Neural progenitor cell (in vitro differentiated cells): ENCODE measurements around the gene RNF157. TPM values are rescaled to one million over a fixed set of nuclear protein-coding genes. Genes with fewer than 3 reads are reported as not detected.

ENCODE experiments used
- DNase-seq: peaks from one replicate; pipeline ENCODE4 v3.0.0-alpha.2; 2016; ENCODE audit warnings: low spot score
- H2AFZ ChIP-seq: fragments of 200-600 bp; sonication (generic); replicated peaks from 2 replicates; pipeline ENCODE4 v1.6.1; 2016; ENCODE audit warnings: antibody characterized with exemption
- H3F3A ChIP-seq: fragments of 200-600 bp; sonication (generic); 2 replicates; pipeline ENCODE4 v1.6.1; 2016; ENCODE audit warnings: antibody characterized with exemption, low read depth
- H3K27ac ChIP-seq: fragments of 200-600 bp; sonication (generic); 2 replicates; pipeline ENCODE4 v1.5.1; 2016; ENCODE audit warnings: mild to moderate bottlenecking
- H3K27me3 ChIP-seq: fragments of 200-600 bp; sonication (generic); 2 replicates; pipeline ENCODE4 v1.6.1; 2016; ENCODE audit warnings: mild to moderate bottlenecking, moderate library complexity
- H3K36me3 ChIP-seq: fragments of 200-600 bp; sonication (generic); 2 replicates; pipeline ENCODE4 v1.5.1; 2016
- H3K4me1 ChIP-seq: fragments of 200-600 bp; sonication (generic); 2 replicates; pipeline ENCODE4 v1.6.1; 2016; ENCODE audit warnings: mixed run types
- H3K4me2 ChIP-seq: fragments of 200-600 bp; sonication (generic); 2 replicates; pipeline ENCODE4 v1.6.1; 2016
- H3K4me3 ChIP-seq: fragments of 200-600 bp; sonication (generic); 2 replicates; pipeline ENCODE4 v1.5.1; 2016
- H3K79me2 ChIP-seq: fragments of 200-600 bp; sonication (generic); 2 replicates; pipeline ENCODE4 v1.6.1; 2016; ENCODE audit warnings: low read depth
- H3K9ac ChIP-seq: fragments of 200-600 bp; sonication (generic); 2 replicates; pipeline ENCODE4 v1.6.1; 2016
- H3K9me3 ChIP-seq: fragments of 200-600 bp; sonication (generic); 2 replicates; pipeline ENCODE4 v1.5.1; 2016; ENCODE audit warnings: low read depth
- H4K20me1 ChIP-seq: fragments of 200-600 bp; sonication (generic); 2 replicates; pipeline ENCODE4 v1.6.1; 2016; ENCODE audit warnings: low read depth
- H3K27ac Mint-ChIP-seq: 3 replicates; pipeline ENCODE4 v1.8.0; 2021; ENCODE audit warnings: mixed read lengths
- H3K27me3 Mint-ChIP-seq: 2 replicates; pipeline ENCODE4 v1.8.0; 2022; ENCODE audit warnings: low read depth, mild to moderate bottlenecking, inconsistent platforms, moderate library complexity, mixed read lengths; ENCODE audit not compliant: insufficient read depth
- H3K36me3 Mint-ChIP-seq: 3 replicates; pipeline ENCODE4 v1.8.0; 2021; ENCODE audit warnings: mixed read lengths
- H3K4me1 Mint-ChIP-seq: 3 replicates; pipeline ENCODE4 v1.8.0; 2021; ENCODE audit warnings: mixed read lengths
- H3K4me3 Mint-ChIP-seq: 3 replicates; pipeline ENCODE4 v1.8.0; 2021; ENCODE audit warnings: mild to moderate bottlenecking, moderate library complexity, mixed read lengths
- H3K9me3 Mint-ChIP-seq: 3 replicates; pipeline ENCODE4 v1.8.0; 2020; ENCODE audit warnings: mixed read lengths
- CTCF ChIP-seq: fragments of 200-600 bp; sonication (generic); IDR thresholded peaks from 2 replicates; pipeline ENCODE4 v1.5.1; 2017; ENCODE audit warnings: antibody characterized with exemption, mild to moderate bottlenecking
- EZH2 ChIP-seq: fragments of 200-600 bp; sonication (generic); IDR thresholded peaks from 2 replicates; pipeline ENCODE4 v1.6.1; 2017; ENCODE audit warnings: antibody characterized with exemption, mild to moderate bottlenecking, moderate library complexity
- EZH2phosphoT487 ChIP-seq: fragments of 200-600 bp; sonication (generic); IDR thresholded peaks from 2 replicates; pipeline ENCODE4 v1.6.1; 2017; ENCODE audit warnings: antibody characterized with exemption
- total RNA-seq: library from RNA; depleted of rRNA; stranded (reverse); fragments of >200 nt; gene quantifications from 2 replicates; pipeline ENCODE4 v1.2.3, GENCODE V29; 2015; ENCODE audit warnings: low replicate concordance

The RNF157 gene
- total RNA-seq, 1 donor from 2014 or later: 21.0 TPM

- DNase-seq: no peak
- H3K27me3 Mint-ChIP-seq: peaks cover 11% of the 10 kb centered on the region
- H3K4me1 ChIP-seq: peaks cover 31% of the 10 kb centered on the region
- H3K9ac ChIP-seq: no peak overlapping the region
- no peaks in the 10 kb centered on the region for H3K9me3 ChIP-seq
- no peaks in the 10 kb centered on the region for H3K27me3 ChIP-seq
- peaks cover 22% of the 10 kb centered on the region for H3F3A ChIP-seq
- H4K20me1 ChIP-seq: no peaks in the 10 kb centered on the region
- H3K4me3 ChIP-seq: no peak overlapping the region
- H3K36me3 Mint-ChIP-seq: peaks cover 2% of the 10 kb centered on the region
- H3K4me1 Mint-ChIP-seq: peaks cover 44% of the 10 kb centered on the region
- H2AFZ ChIP-seq: no peak overlapping the region
- H3K36me3 ChIP-seq: no peaks in the 10 kb centered on the region
- no peaks in the 10 kb centered on the region for H3K9me3 Mint-ChIP-seq
- H3K27ac ChIP-seq: no peak overlapping the region
- TF ChIP-seq CTCF (no peak), EZH2phosphoT487 (no peak), EZH2 (no peak)
- no peak overlapping the region for H3K4me2 ChIP-seq
- no peak overlapping the region for H3K4me3 Mint-ChIP-seq
- H3K79me2 ChIP-seq: peaks cover 25% of the 10 kb centered on the region
- H3K27ac Mint-ChIP-seq: peak overlapping the region; percentile 55
These were observed 22.5 kb upstream of the RNF157 start for GRCh38 chr17:76262732-76263344.

GRCh38 chr17:76261421-76262215 lies 21.3 kb upstream of the RNF157 start:
- Histone ChIP-seq H3K79me2 (peaks cover 13% of the 10 kb centered on the region), H3F3A (peaks cover 22% of the 10 kb centered on the region), H3K36me3 (no peaks in the 10 kb centered on the region), H3K4me2 (no peak overlapping the region), H4K20me1 (no peaks in the 10 kb centered on the region), H3K9ac (no peak overlapping the region), H2AFZ (peak overlapping the region; percentile 73), H3K4me1 (peaks cover 23% of the 10 kb centered on the region), H3K4me3 (no peak overlapping the region), H3K9me3 (no peaks in the 10 kb centered on the region), H3K27me3 (no peaks in the 10 kb centered on the region), H3K27ac (no peak overlapping the region)
- no peak overlapping the region for H3K4me3 Mint-ChIP-seq
- TF ChIP-seq EZH2 (no peak), CTCF (no peak), EZH2phosphoT487 (no peak)
- H3K27ac Mint-ChIP-seq: no peak overlapping the region
- H3K27me3 Mint-ChIP-seq: peaks cover 10% of the 10 kb centered on the region
- H3K4me1 Mint-ChIP-seq: peaks cover 36% of the 10 kb centered on the region
- DNase-seq: no peak
- no peaks in the 10 kb centered on the region for H3K9me3 Mint-ChIP-seq
- H3K36me3 Mint-ChIP-seq: no peaks in the 10 kb centered on the region

- H3K9ac ChIP-seq: no peak overlapping the region
- peaks cover 36% of the 10 kb centered on the region for H3K4me1 Mint-ChIP-seq
- no peak for DNase-seq
- no peaks in the 10 kb centered on the region for H3K36me3 Mint-ChIP-seq
- no peak overlapping the region for H2AFZ ChIP-seq
- peaks cover 10% of the 10 kb centered on the region for H3K27me3 Mint-ChIP-seq
- H3K27me3 ChIP-seq: no peaks in the 10 kb centered on the region
- no peaks in the 10 kb centered on the region for H3K9me3 Mint-ChIP-seq
- no peak overlapping the region for H3K27ac ChIP-seq
- no peak overlapping the region for H3K27ac Mint-ChIP-seq
- peaks cover 4% of the 10 kb centered on the region for H3K79me2 ChIP-seq
- no peak overlapping the region for H3K4me3 ChIP-seq
- H3K4me3 Mint-ChIP-seq: no peak overlapping the region
- H3K4me1 ChIP-seq: peaks cover 19% of the 10 kb centered on the region
- no peaks in the 10 kb centered on the region for H4K20me1 ChIP-seq
- peaks cover 22% of the 10 kb centered on the region for H3F3A ChIP-seq
- H3K4me2 ChIP-seq: no peak overlapping the region
- H3K36me3 ChIP-seq: no peaks in the 10 kb centered on the region
- no peaks in the 10 kb centered on the region for H3K9me3 ChIP-seq
- TF ChIP-seq CTCF: no peak
- no peak for TF ChIP-seq EZH2
- TF ChIP-seq EZH2phosphoT487: no peak
These were observed 20.4 kb upstream of the RNF157 start for GRCh38 chr17:76260669-76261068.
